HG02623 (cell line): Measurements from ENCODE around the gene AGXT.

Source experiments
- ATAC-seq: cut with Tn5 transposase; IDR thresholded peaks from one replicate; pipeline ENCODE4 v1.9.1; 2021; ENCODE audit warnings: moderate library complexity; ENCODE audit not compliant: unreplicated experiment

Gene AGXT

GRCh38 chr2:240884745-240885144, 16.1 kb downstream of the AGXT start:
- ATAC-seq, result no peak

- no peak for ATAC-seq
Observed at GRCh38 chr2:240885566-240885965, 16.9 kb downstream of the AGXT start.

GRCh38 chr2:240886023-240886565, 17.5 kb downstream of the AGXT start:
- ATAC-seq, result no peak

GRCh38 chr2:240886678-240887609, 18.3 kb downstream of the AGXT start:
- ATAC-seq, result no peak

- ATAC-seq, result no peak
Observed at GRCh38 chr2:240887631-240888030, 19.0 kb downstream of the AGXT start.

- no peak for ATAC-seq
Observed at GRCh38 chr2:240888130-240888889, 19.7 kb downstream of the AGXT start.

- no peak for ATAC-seq
Observed at GRCh38 chr2:240888890-240889573, 20.4 kb downstream of the AGXT start.

GRCh38 chr2:240889601-240890560, 21.3 kb downstream of the AGXT start:
- no peak for ATAC-seq

GRCh38 chr2:240890691-240891090, 22.1 kb downstream of the AGXT start:
- ATAC-seq, result no peak

GRCh38 chr2:240891492-240892340, 23.1 kb downstream of the AGXT start:
- ATAC-seq, result no peak

GRCh38 chr2:240892356-240892755, 23.7 kb downstream of the AGXT start:
- ATAC-seq, result no peak

- ATAC-seq, result no peak
Observed at GRCh38 chr2:240892925-240893324, 24.3 kb downstream of the AGXT start.

GRCh38 chr2:240893363-240893844, 24.8 kb downstream of the AGXT start:
- ATAC-seq, result no peak

- ATAC-seq, result no peak
Observed at GRCh38 chr2:240894006-240894405, 25.4 kb downstream of the AGXT start.

GRCh38 chr2:240894836-240895558, 26.4 kb downstream of the AGXT start:
- no peak for ATAC-seq

GRCh38 chr2:240895656-240896388, 27.2 kb downstream of the AGXT start, which contains the start of gene MAB21L4:
Gene MAB21L4 (minus strand): TSS chr2:240896156. CDS start chr2:240895997, 159 bp downstream.
- no peak for ATAC-seq

- ATAC-seq, result no peak
Observed at GRCh38 chr2:240896394-240896793, 27.8 kb downstream of the AGXT start.
